Neural cell (in vitro differentiated cells): ENCODE measurements around the gene SNAPIN. TPM values are rescaled to one million over a fixed set of nuclear protein-coding genes. Genes with fewer than 3 reads are reported as not detected.

Experiments used
- H2AFZ ChIP-seq: fragments of 200-600, 300-800 bp; sonication (generic), shearing (Covaris generic); 2 replicates; pipeline ENCODE4 v1.6.0; 2014; ENCODE audit warnings: low read depth, mild to moderate bottlenecking, antibody characterized with exemption, low read length, moderate library complexity
- H3F3A ChIP-seq: fragments of 200-600 bp; shearing (Covaris generic); 2 replicates; pipeline ENCODE4 v1.6.1; 2016; ENCODE audit warnings: mild to moderate bottlenecking, moderate library complexity, mixed read lengths, antibody characterized with exemption, low read length; ENCODE audit not compliant: insufficient read depth, poor library complexity, severe bottlenecking
- H3K27ac ChIP-seq: fragments of 200-600, 300-800 bp; sonication (generic), shearing (Covaris generic); 2 replicates; pipeline ENCODE4 v1.5.1; 2014; ENCODE audit warnings: mild to moderate bottlenecking, low read length, moderate library complexity
- H3K27me3 ChIP-seq: fragments of 300-800, 200-600 bp; sonication (generic), shearing (Covaris generic); 2 replicates; pipeline ENCODE4 v1.6.0; 2014; ENCODE audit warnings: mild to moderate bottlenecking, low read depth, low read length, moderate library complexity; ENCODE audit not compliant: insufficient read depth
- H3K36me3 ChIP-seq: fragments of 300-800, 200-600 bp; sonication (generic), shearing (Covaris generic); 2 replicates; pipeline ENCODE4 v1.5.1; 2014; ENCODE audit warnings: mild to moderate bottlenecking, antibody characterized with exemption, low read length, moderate library complexity; ENCODE audit not compliant: insufficient read depth
- H3K4me2 ChIP-seq: fragments of 300-800, 200-600 bp; sonication (generic), shearing (Covaris generic); 2 replicates; pipeline ENCODE4 v1.6.0; 2014; ENCODE audit warnings: mild to moderate bottlenecking, low read length
- H3K4me3 ChIP-seq: fragments of 300-800, 200-600 bp; sonication (generic), shearing (Covaris generic); 2 replicates; pipeline ENCODE4 v1.5.1; 2014; ENCODE audit warnings: mild to moderate bottlenecking, low read length, moderate library complexity
- H3K79me2 ChIP-seq: fragments of 200-600 bp; shearing (Covaris generic); replicated peaks from 2 replicates; pipeline ENCODE4 v1.6.0; 2014; ENCODE audit warnings: mild to moderate bottlenecking, low read length, moderate library complexity; ENCODE audit not compliant: insufficient read depth
- H3K9ac ChIP-seq: fragments of 300-800, 200-600 bp; sonication (generic), shearing (Covaris generic); 2 replicates; pipeline ENCODE4 v1.6.1; 2016; ENCODE audit warnings: mild to moderate bottlenecking, low read length, mixed read lengths
- H3K9me2 ChIP-seq: fragments of 200-600 bp; shearing (Covaris generic); 2 replicates; pipeline ENCODE4 v1.6.1; 2016; ENCODE audit warnings: mild to moderate bottlenecking, low read length, mixed read lengths; ENCODE audit not compliant: insufficient read depth
- H3K9me3 ChIP-seq: fragments of 200-600, 300-800 bp; sonication (generic), shearing (Covaris generic); 2 replicates; pipeline ENCODE4 v1.6.1; 2016; ENCODE audit warnings: mild to moderate bottlenecking, mixed run types, low read length, moderate library complexity, mixed read lengths
- H4K20me1 ChIP-seq: fragments of 200-600 bp; shearing (Covaris generic); 2 replicates; pipeline ENCODE4 v1.6.1; 2016; ENCODE audit warnings: mild to moderate bottlenecking, mixed run types; ENCODE audit not compliant: insufficient read depth
- EP300 ChIP-seq: fragments of 450-650 bp; conservative IDR thresholded peaks from 2 replicates; pipeline ENCODE4 v1.6.1; 2014; ENCODE audit warnings: antibody characterized with exemption, mild to moderate bottlenecking, moderate library complexity; ENCODE audit not compliant: poor library complexity, severe bottlenecking
- EZH2 ChIP-seq: fragments of 200-600, 300-800 bp; shearing (Covaris generic), sonication (generic); IDR thresholded peaks from 2 replicates; pipeline ENCODE4 v1.6.1; 2014; ENCODE audit warnings: antibody characterized with exemption, low read length, borderline replicate concordance, mild to moderate bottlenecking; ENCODE audit not compliant: insufficient read depth, poor library complexity, severe bottlenecking
- MXI1 ChIP-seq: fragments of 450-650 bp; conservative IDR thresholded peaks from 2 replicates; pipeline ENCODE4 v1.6.1; 2014; ENCODE audit warnings: antibody characterized with exemption, mild to moderate bottlenecking; ENCODE audit not compliant: poor library complexity, severe bottlenecking
- POLR2AphosphoS5 ChIP-seq: IDR thresholded peaks from 2 replicates; pipeline ENCODE4 v1.6.1; 2012
- RAD21 ChIP-seq: fragments of 450-650 bp; conservative IDR thresholded peaks from 2 replicates; pipeline ENCODE4 v1.6.1; 2014; ENCODE audit warnings: antibody characterized with exemption, mild to moderate bottlenecking, moderate library complexity
- SMC3 ChIP-seq: fragments of 450-650 bp; conservative IDR thresholded peaks from 2 replicates; pipeline ENCODE4 v1.6.1; 2014; ENCODE audit warnings: antibody characterized with exemption, mild to moderate bottlenecking, moderate library complexity; ENCODE audit not compliant: poor library complexity
- TAF1 ChIP-seq: IDR thresholded peaks from 2 replicates; pipeline ENCODE4 v1.6.1; 2012; ENCODE audit warnings: low read depth
- polyA plus RNA-seq: library from polyadenylated mRNA; depleted of rRNA; stranded (reverse); fragments of >200 nt; gene quantifications from 2 replicates; pipeline ENCODE4 v1.2.3, GENCODE V29; 2014
- TF ChIP-seq, protein P1 (sequence below): IDR thresholded peaks from 2 replicates; pipeline ENCODE4 v1.6.1; 2012; ENCODE audit warnings: borderline replicate concordance
- TF ChIP-seq, protein P2 (sequence below): fragments of 450-650 bp; IDR thresholded peaks from 2 replicates; pipeline ENCODE4 v1.5.1; 2014; ENCODE audit warnings: antibody characterized with exemption, mild to moderate bottlenecking, moderate library complexity; ENCODE audit not compliant: poor library complexity, severe bottlenecking

The SNAPIN gene
- polyA plus RNA-seq, 1 donor from 2014 or later, result 100.0 TPM

- H3K9me3 ChIP-seq, result no peaks in the 10 kb centered on the region
- H3K27ac ChIP-seq, result no peak overlapping the region
- no peaks in the 10 kb centered on the region for H3F3A ChIP-seq
- no peak overlapping the region for H3K9ac ChIP-seq
- H3K27me3 ChIP-seq, result no peaks in the 10 kb centered on the region
- no peak overlapping the region for H3K4me2 ChIP-seq
- no peak overlapping the region for H3K4me3 ChIP-seq
- H4K20me1 ChIP-seq, result no peaks in the 10 kb centered on the region
- H2AFZ ChIP-seq, result no peak overlapping the region
- H3K9me2 ChIP-seq, result no peaks in the 10 kb centered on the region
- H3K79me2 ChIP-seq, result peaks cover 6% of the 10 kb centered on the region
- peaks cover 3% of the 10 kb centered on the region for H3K36me3 ChIP-seq
- TF ChIP-seq EZH2 (no peak), RAD21 (no peak), TAF1 (no peak), SMC3 (no peak), MXI1 (no peak), POLR2AphosphoS5 (no peak), EP300 (no peak)
- TF ChIP-seq, protein P1, sequence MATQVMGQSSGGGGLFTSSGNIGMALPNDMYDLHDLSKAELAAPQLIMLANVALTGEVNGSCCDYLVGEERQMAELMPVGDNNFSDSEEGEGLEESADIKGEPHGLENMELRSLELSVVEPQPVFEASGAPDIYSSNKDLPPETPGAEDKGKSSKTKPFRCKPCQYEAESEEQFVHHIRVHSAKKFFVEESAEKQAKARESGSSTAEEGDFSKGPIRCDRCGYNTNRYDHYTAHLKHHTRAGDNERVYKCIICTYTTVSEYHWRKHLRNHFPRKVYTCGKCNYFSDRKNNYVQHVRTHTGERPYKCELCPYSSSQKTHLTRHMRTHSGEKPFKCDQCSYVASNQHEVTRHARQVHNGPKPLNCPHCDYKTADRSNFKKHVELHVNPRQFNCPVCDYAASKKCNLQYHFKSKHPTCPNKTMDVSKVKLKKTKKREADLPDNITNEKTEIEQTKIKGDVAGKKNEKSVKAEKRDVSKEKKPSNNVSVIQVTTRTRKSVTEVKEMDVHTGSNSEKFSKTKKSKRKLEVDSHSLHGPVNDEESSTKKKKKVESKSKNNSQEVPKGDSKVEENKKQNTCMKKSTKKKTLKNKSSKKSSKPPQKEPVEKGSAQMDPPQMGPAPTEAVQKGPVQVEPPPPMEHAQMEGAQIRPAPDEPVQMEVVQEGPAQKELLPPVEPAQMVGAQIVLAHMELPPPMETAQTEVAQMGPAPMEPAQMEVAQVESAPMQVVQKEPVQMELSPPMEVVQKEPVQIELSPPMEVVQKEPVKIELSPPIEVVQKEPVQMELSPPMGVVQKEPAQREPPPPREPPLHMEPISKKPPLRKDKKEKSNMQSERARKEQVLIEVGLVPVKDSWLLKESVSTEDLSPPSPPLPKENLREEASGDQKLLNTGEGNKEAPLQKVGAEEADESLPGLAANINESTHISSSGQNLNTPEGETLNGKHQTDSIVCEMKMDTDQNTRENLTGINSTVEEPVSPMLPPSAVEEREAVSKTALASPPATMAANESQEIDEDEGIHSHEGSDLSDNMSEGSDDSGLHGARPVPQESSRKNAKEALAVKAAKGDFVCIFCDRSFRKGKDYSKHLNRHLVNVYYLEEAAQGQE, result no peak
- TF ChIP-seq, protein P2, sequence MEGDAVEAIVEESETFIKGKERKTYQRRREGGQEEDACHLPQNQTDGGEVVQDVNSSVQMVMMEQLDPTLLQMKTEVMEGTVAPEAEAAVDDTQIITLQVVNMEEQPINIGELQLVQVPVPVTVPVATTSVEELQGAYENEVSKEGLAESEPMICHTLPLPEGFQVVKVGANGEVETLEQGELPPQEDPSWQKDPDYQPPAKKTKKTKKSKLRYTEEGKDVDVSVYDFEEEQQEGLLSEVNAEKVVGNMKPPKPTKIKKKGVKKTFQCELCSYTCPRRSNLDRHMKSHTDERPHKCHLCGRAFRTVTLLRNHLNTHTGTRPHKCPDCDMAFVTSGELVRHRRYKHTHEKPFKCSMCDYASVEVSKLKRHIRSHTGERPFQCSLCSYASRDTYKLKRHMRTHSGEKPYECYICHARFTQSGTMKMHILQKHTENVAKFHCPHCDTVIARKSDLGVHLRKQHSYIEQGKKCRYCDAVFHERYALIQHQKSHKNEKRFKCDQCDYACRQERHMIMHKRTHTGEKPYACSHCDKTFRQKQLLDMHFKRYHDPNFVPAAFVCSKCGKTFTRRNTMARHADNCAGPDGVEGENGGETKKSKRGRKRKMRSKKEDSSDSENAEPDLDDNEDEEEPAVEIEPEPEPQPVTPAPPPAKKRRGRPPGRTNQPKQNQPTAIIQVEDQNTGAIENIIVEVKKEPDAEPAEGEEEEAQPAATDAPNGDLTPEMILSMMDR, result no peak
These were observed 15.4 kb upstream of the SNAPIN start for GRCh38 chr1:153643100-153643499.

- Histone ChIP-seq H2AFZ (no peak overlapping the region), H3K36me3 (peaks cover 3% of the 10 kb centered on the region), H3K9me3 (no peaks in the 10 kb centered on the region), H3K27me3 (no peaks in the 10 kb centered on the region), H4K20me1 (no peaks in the 10 kb centered on the region), H3K4me2 (no peak overlapping the region), H3K27ac (no peak overlapping the region), H3K79me2 (peaks cover 6% of the 10 kb centered on the region), H3K9ac (no peak overlapping the region), H3F3A (no peaks in the 10 kb centered on the region), H3K4me3 (no peak overlapping the region), H3K9me2 (no peaks in the 10 kb centered on the region)
- TF ChIP-seq, protein P1, result no peak
- no peak for TF ChIP-seq POLR2AphosphoS5
These were observed 14.7 kb upstream of the SNAPIN start for GRCh38 chr1:153643816-153644215.
